Measurements from ENCODE around the gene HELZ2. TPM values are rescaled to one million over a fixed set of nuclear protein-coding genes. Genes with fewer than 3 reads are reported as not detected.

Gene HELZ2
- total and polyA plus RNA-seq, 2 experiments from 2014 or later, result 5.2 to 48.9 TPM

DNA sequence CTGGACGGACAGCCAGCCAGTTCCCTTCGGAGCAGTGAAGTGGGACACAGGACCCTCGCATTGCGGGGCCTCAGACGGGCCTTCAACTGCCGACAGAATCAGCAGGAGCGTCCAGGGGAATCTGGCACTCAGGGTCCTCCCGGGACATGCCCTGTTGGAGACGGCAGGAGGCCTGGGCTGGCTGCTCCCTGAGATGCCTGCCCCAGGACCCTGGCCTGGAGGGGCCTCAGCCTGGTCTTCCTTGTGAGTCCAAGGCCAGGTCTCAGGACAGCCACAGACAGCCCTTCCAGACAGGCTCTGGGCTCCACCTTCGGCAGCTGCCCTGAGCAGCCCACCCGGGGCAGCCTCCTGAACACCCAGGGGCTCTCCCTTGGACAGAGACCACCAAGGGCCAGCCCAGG, 14.6 kb upstream of the HELZ2 start (continued):
- TF ChIP-seq, protein P1, sequence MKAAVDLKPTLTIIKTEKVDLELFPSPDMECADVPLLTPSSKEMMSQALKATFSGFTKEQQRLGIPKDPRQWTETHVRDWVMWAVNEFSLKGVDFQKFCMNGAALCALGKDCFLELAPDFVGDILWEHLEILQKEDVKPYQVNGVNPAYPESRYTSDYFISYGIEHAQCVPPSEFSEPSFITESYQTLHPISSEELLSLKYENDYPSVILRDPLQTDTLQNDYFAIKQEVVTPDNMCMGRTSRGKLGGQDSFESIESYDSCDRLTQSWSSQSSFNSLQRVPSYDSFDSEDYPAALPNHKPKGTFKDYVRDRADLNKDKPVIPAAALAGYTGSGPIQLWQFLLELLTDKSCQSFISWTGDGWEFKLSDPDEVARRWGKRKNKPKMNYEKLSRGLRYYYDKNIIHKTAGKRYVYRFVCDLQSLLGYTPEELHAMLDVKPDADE (IDR thresholded peaks at IDR 0.05), result no peak
- no peak for TF ChIP-seq EZH2phosphoT487 (IDR thresholded peaks at IDR 0.05; ENCODE audit: unreplicated experiment)
- TF ChIP-seq EZH2 (IDR thresholded peaks at IDR 0.05; ENCODE audit: low read depth, unreplicated experiment), result no peak
- no peak for TF ChIP-seq NANOG (IDR thresholded peaks at IDR 0.05; ENCODE audit: borderline replicate concordance)
- TF ChIP-seq, protein P2, sequence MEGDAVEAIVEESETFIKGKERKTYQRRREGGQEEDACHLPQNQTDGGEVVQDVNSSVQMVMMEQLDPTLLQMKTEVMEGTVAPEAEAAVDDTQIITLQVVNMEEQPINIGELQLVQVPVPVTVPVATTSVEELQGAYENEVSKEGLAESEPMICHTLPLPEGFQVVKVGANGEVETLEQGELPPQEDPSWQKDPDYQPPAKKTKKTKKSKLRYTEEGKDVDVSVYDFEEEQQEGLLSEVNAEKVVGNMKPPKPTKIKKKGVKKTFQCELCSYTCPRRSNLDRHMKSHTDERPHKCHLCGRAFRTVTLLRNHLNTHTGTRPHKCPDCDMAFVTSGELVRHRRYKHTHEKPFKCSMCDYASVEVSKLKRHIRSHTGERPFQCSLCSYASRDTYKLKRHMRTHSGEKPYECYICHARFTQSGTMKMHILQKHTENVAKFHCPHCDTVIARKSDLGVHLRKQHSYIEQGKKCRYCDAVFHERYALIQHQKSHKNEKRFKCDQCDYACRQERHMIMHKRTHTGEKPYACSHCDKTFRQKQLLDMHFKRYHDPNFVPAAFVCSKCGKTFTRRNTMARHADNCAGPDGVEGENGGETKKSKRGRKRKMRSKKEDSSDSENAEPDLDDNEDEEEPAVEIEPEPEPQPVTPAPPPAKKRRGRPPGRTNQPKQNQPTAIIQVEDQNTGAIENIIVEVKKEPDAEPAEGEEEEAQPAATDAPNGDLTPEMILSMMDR (conservative IDR thresholded peaks at IDR 0.05; ENCODE audit: low read depth in 2 of 2), result no peak
- TF ChIP-seq STAT1 (IDR thresholded peaks at IDR 0.05; ENCODE audit: unreplicated experiment), result no peak

DNA sequence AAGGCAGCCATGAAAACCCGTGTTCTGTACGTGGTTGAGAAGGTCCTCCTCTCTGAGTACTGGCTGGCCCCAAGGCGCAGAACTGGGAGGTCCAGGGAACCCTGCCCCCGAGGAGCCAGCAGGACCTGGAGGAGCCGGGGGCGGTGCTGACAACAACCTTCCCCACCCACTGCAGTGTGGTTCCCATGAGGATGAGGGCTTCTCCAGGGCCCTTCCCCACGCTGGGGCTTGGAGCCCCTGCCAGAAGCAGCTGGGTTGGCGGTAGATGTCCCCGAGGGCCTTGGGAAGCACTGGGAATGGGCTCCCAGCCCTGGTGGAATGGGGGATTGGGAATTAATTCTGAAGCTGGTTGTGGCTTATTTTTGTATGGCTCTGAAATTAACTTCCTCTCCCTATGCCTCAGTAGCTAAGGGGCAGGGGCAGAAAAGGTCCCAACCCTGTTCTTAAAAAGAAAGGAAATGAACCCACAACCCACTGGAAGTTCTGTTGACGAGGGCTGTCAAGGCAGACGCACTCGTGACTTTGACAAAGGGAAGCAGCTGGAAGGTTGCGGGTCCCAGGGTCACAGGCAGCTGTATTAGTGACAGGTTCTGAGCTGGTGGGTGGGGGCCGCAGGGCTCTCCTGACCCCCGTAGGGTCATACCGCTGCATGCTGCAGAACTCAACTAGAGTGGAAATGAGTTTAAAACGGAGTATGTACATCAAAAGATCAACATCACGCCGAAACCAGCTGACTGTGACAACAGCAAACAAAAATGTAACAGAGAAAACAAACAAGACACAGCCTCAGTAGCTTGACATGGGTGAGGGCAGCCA, 13.9 kb upstream of the HELZ2 start:
- ATAC-seq, result peak; percentile 33
- Histone ChIP-seq H3K4me1 (ENCODE audit: insufficient read depth) (no peaks in the 10 kb centered on the region), H3K9me2 (ENCODE audit: insufficient read depth) (no peaks in the 10 kb centered on the region), H3F3A (replicated peaks; ENCODE audit: low read depth) (0 out of 2 replicates have a peak, but pooled peaks cover 2% of the 10 kb centered on the region), H4K20me1 (replicated peaks; ENCODE audit: insufficient read depth) (no peaks in the 10 kb centered on the region), H3K36me3 (ENCODE audit: insufficient read depth) (no peaks in the 10 kb centered on the region), H3K4me2 (no peak overlapping the region), H3K27me3 (ENCODE audit: insufficient read depth) (no peaks in the 10 kb centered on the region), H3K79me2 (replicated peaks; ENCODE audit: insufficient read depth) (no peaks in the 10 kb centered on the region), H3K4me3 (no peak overlapping the region), H3K27ac (ENCODE audit: low read depth) (no peak overlapping the region; the same call in 1 of the 2 replicates), H2AFZ (no peak overlapping the region)
- no peak for DNase-seq (ENCODE audit: low spot score)
- H3K36me3 Mint-ChIP-seq (ENCODE audit: low read depth), result peaks cover 13% of the 10 kb centered on the region
- H3K4me3 Mint-ChIP-seq, result no peak overlapping the region
- no peak overlapping the region for H3K27ac Mint-ChIP-seq
- H3K4me1 Mint-ChIP-seq, result no peaks in the 10 kb centered on the region
- no peaks in the 10 kb centered on the region for H3K9me3 Mint-ChIP-seq
- peaks cover 4% of the 10 kb centered on the region for H3K27me3 Mint-ChIP-seq (ENCODE audit: insufficient read depth, low read depth, poor library complexity)
- TF ChIP-seq EZH2 (IDR thresholded peaks at IDR 0.05; ENCODE audit: low read depth, unreplicated experiment) (no peak), ZNF114 (CRISPR knock-in tag; IDR thresholded peaks at IDR 0.05) (no peak), CREB1 (CRISPR knock-in tag; IDR thresholded peaks at IDR 0.05; ENCODE audit: low read depth) (no peak), EZH2phosphoT487 (IDR thresholded peaks at IDR 0.05; ENCODE audit: unreplicated experiment) (no peak), STAT1 (IDR thresholded peaks at IDR 0.05; ENCODE audit: unreplicated experiment) (no peak), POLR2AphosphoS5 (IDR thresholded peaks at IDR 0.05; ENCODE audit: low read depth) (no peak), ZNF331 (CRISPR knock-in tag; IDR thresholded peaks at IDR 0.05; ENCODE audit: low read depth) (no peak), JUNB (IDR thresholded peaks at IDR 0.05; ENCODE audit: unreplicated experiment) (no peak), NANOG (IDR thresholded peaks at IDR 0.05; ENCODE audit: borderline replicate concordance) (no peak)
- TF ChIP-seq, protein P2 (conservative IDR thresholded peaks at IDR 0.05; ENCODE audit: low read depth in 2 of 2), result no peak
- TF ChIP-seq, protein P1 (IDR thresholded peaks at IDR 0.05), result no peak
- TF ChIP-seq, protein P3, sequence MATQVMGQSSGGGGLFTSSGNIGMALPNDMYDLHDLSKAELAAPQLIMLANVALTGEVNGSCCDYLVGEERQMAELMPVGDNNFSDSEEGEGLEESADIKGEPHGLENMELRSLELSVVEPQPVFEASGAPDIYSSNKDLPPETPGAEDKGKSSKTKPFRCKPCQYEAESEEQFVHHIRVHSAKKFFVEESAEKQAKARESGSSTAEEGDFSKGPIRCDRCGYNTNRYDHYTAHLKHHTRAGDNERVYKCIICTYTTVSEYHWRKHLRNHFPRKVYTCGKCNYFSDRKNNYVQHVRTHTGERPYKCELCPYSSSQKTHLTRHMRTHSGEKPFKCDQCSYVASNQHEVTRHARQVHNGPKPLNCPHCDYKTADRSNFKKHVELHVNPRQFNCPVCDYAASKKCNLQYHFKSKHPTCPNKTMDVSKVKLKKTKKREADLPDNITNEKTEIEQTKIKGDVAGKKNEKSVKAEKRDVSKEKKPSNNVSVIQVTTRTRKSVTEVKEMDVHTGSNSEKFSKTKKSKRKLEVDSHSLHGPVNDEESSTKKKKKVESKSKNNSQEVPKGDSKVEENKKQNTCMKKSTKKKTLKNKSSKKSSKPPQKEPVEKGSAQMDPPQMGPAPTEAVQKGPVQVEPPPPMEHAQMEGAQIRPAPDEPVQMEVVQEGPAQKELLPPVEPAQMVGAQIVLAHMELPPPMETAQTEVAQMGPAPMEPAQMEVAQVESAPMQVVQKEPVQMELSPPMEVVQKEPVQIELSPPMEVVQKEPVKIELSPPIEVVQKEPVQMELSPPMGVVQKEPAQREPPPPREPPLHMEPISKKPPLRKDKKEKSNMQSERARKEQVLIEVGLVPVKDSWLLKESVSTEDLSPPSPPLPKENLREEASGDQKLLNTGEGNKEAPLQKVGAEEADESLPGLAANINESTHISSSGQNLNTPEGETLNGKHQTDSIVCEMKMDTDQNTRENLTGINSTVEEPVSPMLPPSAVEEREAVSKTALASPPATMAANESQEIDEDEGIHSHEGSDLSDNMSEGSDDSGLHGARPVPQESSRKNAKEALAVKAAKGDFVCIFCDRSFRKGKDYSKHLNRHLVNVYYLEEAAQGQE (IDR thresholded peaks at IDR 0.05; ENCODE audit: unreplicated experiment), result no peak
